HG03135 (cell line): ENCODE results near the gene NPNT.
A peak's percentile ranks its signal among the peaks of the same experiment; 100 is the strongest.
"Not testable (repeated sequence)": the region's sequence is repeated elsewhere in the genome, so short reads cannot be mapped to it uniquely, and the experiment has no call there.

Experiments
- ATAC-seq: cut with Tn5 transposase; IDR thresholded peaks from one replicate; pipeline ENCODE4 v1.9.1; 2021; ENCODE audit warnings: mild to moderate bottlenecking, moderate library complexity; ENCODE audit not compliant: unreplicated experiment

NPNT gene

GRCh38 chr4:105894660-105895582 is at the start of gene NPNT:
NPNT (plus strand) TSS chr4:105895471; CDS start chr4:105895653, 182 bp downstream.
- peak; percentile 45 for ATAC-seq

GRCh38 chr4:105845559-105845958 is 49.7 kb upstream of the NPNT start:
- ATAC-seq: no peak

- ATAC-seq: not testable (repeated sequence)
Observed at GRCh38 chr4:105848359-105848758, 46.9 kb upstream of the NPNT start.

GRCh38 chr4:105851196-105851595 is 44.1 kb upstream of the NPNT start:
- ATAC-seq: no peak

GRCh38 chr4:105852230-105852629 is 43.0 kb upstream of the NPNT start:
- ATAC-seq: not testable (repeated sequence)

GRCh38 chr4:105858466-105859040 is 36.7 kb upstream of the NPNT start:
- ATAC-seq: no peak

- no peak for ATAC-seq
Observed at GRCh38 chr4:105859233-105859632, 36.0 kb upstream of the NPNT start.

- ATAC-seq: no peak
Observed at GRCh38 chr4:105870963-105871362, 24.3 kb upstream of the NPNT start.

GRCh38 chr4:105871997-105872396 is 23.3 kb upstream of the NPNT start:
- ATAC-seq: no peak

GRCh38 chr4:105875233-105875632 is 20.0 kb upstream of the NPNT start:
- no peak for ATAC-seq

GRCh38 chr4:105878668-105879067 is 16.6 kb upstream of the NPNT start:
- no peak for ATAC-seq

GRCh38 chr4:105887508-105887907 is 7.8 kb upstream of the NPNT start:
- no peak for ATAC-seq

- peak; percentile 27 for ATAC-seq
Observed at GRCh38 chr4:105895583-105896460, 551 bp downstream of the NPNT start.

- ATAC-seq: peak; percentile 19
Observed at GRCh38 chr4:105896461-105896942, 1.2 kb downstream of the NPNT start.

- no peak for ATAC-seq
Observed at GRCh38 chr4:105896984-105897775, 1.9 kb downstream of the NPNT start.

GRCh38 chr4:105900541-105900940 is 5.3 kb downstream of the NPNT start:
- ATAC-seq: no peak

- ATAC-seq: no peak
Observed at GRCh38 chr4:105902550-105903262, 7.4 kb downstream of the NPNT start.

- ATAC-seq: no peak
Observed at GRCh38 chr4:105909787-105910281, 14.6 kb downstream of the NPNT start.

- no peak for ATAC-seq
Observed at GRCh38 chr4:105911426-105911825, 16.2 kb downstream of the NPNT start.
